OCI-LY7 (cell line): Measurements from ENCODE around the gene HOXC4. TPM values are rescaled to one million over a fixed set of nuclear protein-coding genes. Genes with fewer than 3 reads are reported as not detected.

Source experiments
- BruUV-seq: library from RNA; stranded (reverse); fragments of 400-500 nt; replicated peaks from 2 replicates; lab custom pipeline; 2021; lab: Mats Ljungman, UMichigan
- CTCF ChIA-PET: fragments of 300-600 bp; sonication (Branson Sonifier 250); formaldehyde crosslinking; loops from one replicate; lab custom pipeline; 2022; ENCODE audit warnings: antibody characterized with exemption; ENCODE audit not compliant: unreplicated experiment; lab: Charles Lee
- POLR2A ChIA-PET: fragments of 300-600 bp; sonication (Branson Sonifier 250); formaldehyde crosslinking; loops from one replicate; lab custom pipeline; 2022; ENCODE audit warnings: antibody characterized with exemption; lab: Charles Lee
- DNase-seq: peaks from one replicate; pipeline ENCODE4 v3.0.0-alpha.2; 2015; ENCODE audit warnings: low spot score
- H2AFZ ChIP-seq: fragments of 200-600 bp; sonication (generic), shearing (Covaris generic); 2 replicates; pipeline ENCODE4 v1.6.1; 2014; ENCODE audit warnings: mild to moderate bottlenecking, antibody characterized with exemption, low read length, moderate library complexity
- H3K27ac ChIP-seq: fragments of 200-600 bp; sonication (generic); 2 replicates; pipeline ENCODE4 v1.5.1; 2014; ENCODE audit warnings: mixed run types, low read depth, mild to moderate bottlenecking, moderate library complexity, low read length, inconsistent platforms; ENCODE audit not compliant: poor library complexity, severe bottlenecking
- H3K36me3 ChIP-seq: fragments of 200-600 bp; sonication (generic); 2 replicates; pipeline ENCODE4 v1.6.1; 2014; ENCODE audit warnings: mild to moderate bottlenecking, antibody characterized with exemption, low read length, moderate library complexity, mixed read lengths; ENCODE audit not compliant: insufficient read depth
- H3K4me1 ChIP-seq: fragments of 200-600 bp; sonication (generic); 2 replicates; pipeline ENCODE4 v1.5.1; 2014; ENCODE audit warnings: mild to moderate bottlenecking, low read length; ENCODE audit not compliant: insufficient read depth, poor library complexity, severe bottlenecking
- H3K4me2 ChIP-seq: fragments of 200-600 bp; sonication (generic); 2 replicates; pipeline ENCODE4 v1.6.1; 2014; ENCODE audit warnings: mild to moderate bottlenecking, low read length
- H3K4me3 ChIP-seq: fragments of 200-600 bp; sonication (generic); 2 replicates; pipeline ENCODE4 v1.5.1; 2014; ENCODE audit warnings: mild to moderate bottlenecking, low read depth, low read length; ENCODE audit not compliant: poor library complexity, severe bottlenecking
- H3K79me2 ChIP-seq: fragments of 200-600 bp; sonication (generic); 2 replicates; pipeline ENCODE4 v1.6.1; 2016; ENCODE audit warnings: low read depth, mild to moderate bottlenecking, low read length, moderate library complexity, mixed read lengths; ENCODE audit not compliant: insufficient read depth
- H3K9me2 ChIP-seq: fragments of 200-600 bp; sonication (generic); 2 replicates; pipeline ENCODE4 v1.6.1; 2016; ENCODE audit warnings: mild to moderate bottlenecking, low read length, mixed read lengths; ENCODE audit not compliant: insufficient read depth
- H3K9me3 ChIP-seq: fragments of 200-600 bp; sonication (generic); 2 replicates; pipeline ENCODE4 v1.6.1; 2014; ENCODE audit warnings: mild to moderate bottlenecking, mixed run types, low read length, mixed read lengths
- H4K20me1 ChIP-seq: fragments of 200-600 bp; sonication (generic); 2 replicates; pipeline ENCODE4 v1.6.1; 2014; ENCODE audit warnings: mild to moderate bottlenecking, antibody characterized with exemption, low read length, moderate library complexity, mixed read lengths; ENCODE audit not compliant: insufficient read depth
- CTCF ChIP-seq: fragments of 200-600 bp; sonication (generic); conservative IDR thresholded peaks from 2 replicates; pipeline ENCODE4 v1.5.1; 2014; ENCODE audit warnings: mild to moderate bottlenecking, antibody characterized with exemption, low read length, moderate library complexity, mixed read lengths
- EZH2phosphoT487 ChIP-seq: fragments of 200-600 bp; sonication (generic); IDR thresholded peaks from 2 replicates; pipeline ENCODE4 v1.6.1; 2018; ENCODE audit warnings: low read depth, borderline replicate concordance, mild to moderate bottlenecking, mixed run types, antibody characterized with exemption, low read length, moderate library complexity, mixed read lengths
- intact Hi-C: fragments of 100-400 bp; cut with micrococcal nuclease; formaldehyde crosslinking; loops from one replicate; pipeline ENCODE4 v1.10.0; 2022; ENCODE audit not compliant: unreplicated experiment
- total RNA-seq, 2 experiments: library from RNA; depleted of rRNA in 1 of 2; stranded (reverse); fragments of >200 nt in 1 of 2; shearing (Covaris generic) in 1 of 2; gene quantifications; 2 replicates each; pipeline ENCODE4 v1.2.3, GENCODE V29; 2014 to 2022

The HOXC4 gene
- total RNA-seq, 2 experiments from 2014 or later, result 7.1 to 20.0 TPM

- no TSS peak for BruUV-seq
- Histone ChIP-seq H3K79me2 (no peaks in the 10 kb centered on the region), H2AFZ (no peak overlapping the region), H3K9me3 (no peaks in the 10 kb centered on the region), H3K36me3 (no peaks in the 10 kb centered on the region), H3K4me2 (no peak overlapping the region), H3K9me2 (no peaks in the 10 kb centered on the region), H3K4me3 (no peak overlapping the region), H3K27ac (no peak overlapping the region), H4K20me1 (no peaks in the 10 kb centered on the region), H3K4me1 (peaks cover 19% of the 10 kb centered on the region)
- TF ChIP-seq EZH2phosphoT487 (no peak), CTCF (peak; percentile 62)
- POLR2A ChIA-PET, result interaction anchor here (0.5 to 1.7 kb wide), 3 partner anchors 15 to 221 kb away, joined by 3 to 6 read pairs (median 3); partner anchors contain the start of gene HOXC6
- intact Hi-C loops, result loop anchor here (10.0 kb wide), 1 partner anchor 342 kb away; no protein-coding TSS in a partner anchor
- DNase-seq, result peak; percentile 36
- CTCF ChIA-PET, result interaction anchor here (0.6 kb wide), 1 partner anchor 188 kb away, joined by 3 read pairs; no protein-coding TSS in a partner anchor
Observed at GRCh38 chr12:54012631-54013409, 40.8 kb upstream of the HOXC4 start.

- Histone ChIP-seq H3K4me1 (peaks cover 31% of the 10 kb centered on the region), H3K79me2 (no peaks in the 10 kb centered on the region), H3K27ac (no peak overlapping the region), H3K4me3 (no peak overlapping the region), H3K9me3 (no peaks in the 10 kb centered on the region), H3K36me3 (no peaks in the 10 kb centered on the region), H3K9me2 (no peaks in the 10 kb centered on the region), H3K4me2 (no peak overlapping the region), H4K20me1 (no peaks in the 10 kb centered on the region), H2AFZ (no peak overlapping the region)
- DNase-seq, result no peak
- CTCF ChIA-PET, result no interaction called here
- intact Hi-C loops, result loop anchor here (10.0 kb wide), 1 partner anchor 340 kb away; no protein-coding TSS in a partner anchor
- no TSS peak for BruUV-seq
- TF ChIP-seq CTCF (no peak), EZH2phosphoT487 (no peak)
- POLR2A ChIA-PET, result interaction anchor here (1.7 kb wide), 1 partner anchor 14 kb away, joined by 6 read pairs; the partner anchor contains the start of gene HOXC6
Observed at GRCh38 chr12:54014377-54015017, 39.1 kb upstream of the HOXC4 start.
